Neural cell (in vitro differentiated cells): ENCODE measurements around the gene RCAN1.

Experiments
- EP300 ChIP-seq: fragments of 450-650 bp; conservative IDR thresholded peaks from 2 replicates; pipeline ENCODE4 v1.6.1; 2014; ENCODE audit warnings: antibody characterized with exemption, mild to moderate bottlenecking, moderate library complexity; ENCODE audit not compliant: poor library complexity, severe bottlenecking
- EZH2 ChIP-seq: fragments of 200-600, 300-800 bp; shearing (Covaris generic), sonication (generic); IDR thresholded peaks from 2 replicates; pipeline ENCODE4 v1.6.1; 2014; ENCODE audit warnings: antibody characterized with exemption, low read length, borderline replicate concordance, mild to moderate bottlenecking; ENCODE audit not compliant: insufficient read depth, poor library complexity, severe bottlenecking
- MXI1 ChIP-seq: fragments of 450-650 bp; conservative IDR thresholded peaks from 2 replicates; pipeline ENCODE4 v1.6.1; 2014; ENCODE audit warnings: antibody characterized with exemption, mild to moderate bottlenecking; ENCODE audit not compliant: poor library complexity, severe bottlenecking
- POLR2AphosphoS5 ChIP-seq: IDR thresholded peaks from 2 replicates; pipeline ENCODE4 v1.6.1; 2012
- RAD21 ChIP-seq: fragments of 450-650 bp; conservative IDR thresholded peaks from 2 replicates; pipeline ENCODE4 v1.6.1; 2014; ENCODE audit warnings: antibody characterized with exemption, mild to moderate bottlenecking, moderate library complexity
- TF ChIP-seq, protein P1 (sequence below): fragments of 450-650 bp; IDR thresholded peaks from 2 replicates; pipeline ENCODE4 v1.5.1; 2014; ENCODE audit warnings: antibody characterized with exemption, mild to moderate bottlenecking, moderate library complexity; ENCODE audit not compliant: poor library complexity, severe bottlenecking
- TF ChIP-seq, protein P2 (sequence below): IDR thresholded peaks from 2 replicates; pipeline ENCODE4 v1.6.1; 2012; ENCODE audit warnings: borderline replicate concordance

DNA sequence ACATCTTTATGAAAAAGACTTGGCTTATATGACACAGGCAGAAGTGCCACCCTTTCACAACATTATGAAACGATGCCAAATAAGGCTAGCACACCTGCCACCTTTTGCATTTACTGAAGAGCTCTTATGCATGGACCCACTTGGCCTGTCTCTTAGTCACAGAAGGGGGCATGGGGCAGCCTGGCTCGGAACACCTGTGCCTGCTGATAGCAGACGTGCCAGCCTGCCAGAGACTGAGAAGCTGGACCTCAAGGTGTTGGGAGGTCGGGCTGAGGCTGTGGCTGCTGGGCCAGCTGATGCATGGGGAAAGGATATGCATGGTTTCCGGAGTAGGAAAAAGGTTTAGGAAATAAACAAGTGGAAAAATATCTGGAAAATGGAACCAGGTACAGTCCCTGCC, 21.5 kb downstream of the RCAN1 start:
- TF ChIP-seq EZH2 = no peak
- no peak for TF ChIP-seq POLR2AphosphoS5
- TF ChIP-seq, protein P1, sequence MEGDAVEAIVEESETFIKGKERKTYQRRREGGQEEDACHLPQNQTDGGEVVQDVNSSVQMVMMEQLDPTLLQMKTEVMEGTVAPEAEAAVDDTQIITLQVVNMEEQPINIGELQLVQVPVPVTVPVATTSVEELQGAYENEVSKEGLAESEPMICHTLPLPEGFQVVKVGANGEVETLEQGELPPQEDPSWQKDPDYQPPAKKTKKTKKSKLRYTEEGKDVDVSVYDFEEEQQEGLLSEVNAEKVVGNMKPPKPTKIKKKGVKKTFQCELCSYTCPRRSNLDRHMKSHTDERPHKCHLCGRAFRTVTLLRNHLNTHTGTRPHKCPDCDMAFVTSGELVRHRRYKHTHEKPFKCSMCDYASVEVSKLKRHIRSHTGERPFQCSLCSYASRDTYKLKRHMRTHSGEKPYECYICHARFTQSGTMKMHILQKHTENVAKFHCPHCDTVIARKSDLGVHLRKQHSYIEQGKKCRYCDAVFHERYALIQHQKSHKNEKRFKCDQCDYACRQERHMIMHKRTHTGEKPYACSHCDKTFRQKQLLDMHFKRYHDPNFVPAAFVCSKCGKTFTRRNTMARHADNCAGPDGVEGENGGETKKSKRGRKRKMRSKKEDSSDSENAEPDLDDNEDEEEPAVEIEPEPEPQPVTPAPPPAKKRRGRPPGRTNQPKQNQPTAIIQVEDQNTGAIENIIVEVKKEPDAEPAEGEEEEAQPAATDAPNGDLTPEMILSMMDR = no peak
- TF ChIP-seq EP300 = no peak
- TF ChIP-seq, protein P2, sequence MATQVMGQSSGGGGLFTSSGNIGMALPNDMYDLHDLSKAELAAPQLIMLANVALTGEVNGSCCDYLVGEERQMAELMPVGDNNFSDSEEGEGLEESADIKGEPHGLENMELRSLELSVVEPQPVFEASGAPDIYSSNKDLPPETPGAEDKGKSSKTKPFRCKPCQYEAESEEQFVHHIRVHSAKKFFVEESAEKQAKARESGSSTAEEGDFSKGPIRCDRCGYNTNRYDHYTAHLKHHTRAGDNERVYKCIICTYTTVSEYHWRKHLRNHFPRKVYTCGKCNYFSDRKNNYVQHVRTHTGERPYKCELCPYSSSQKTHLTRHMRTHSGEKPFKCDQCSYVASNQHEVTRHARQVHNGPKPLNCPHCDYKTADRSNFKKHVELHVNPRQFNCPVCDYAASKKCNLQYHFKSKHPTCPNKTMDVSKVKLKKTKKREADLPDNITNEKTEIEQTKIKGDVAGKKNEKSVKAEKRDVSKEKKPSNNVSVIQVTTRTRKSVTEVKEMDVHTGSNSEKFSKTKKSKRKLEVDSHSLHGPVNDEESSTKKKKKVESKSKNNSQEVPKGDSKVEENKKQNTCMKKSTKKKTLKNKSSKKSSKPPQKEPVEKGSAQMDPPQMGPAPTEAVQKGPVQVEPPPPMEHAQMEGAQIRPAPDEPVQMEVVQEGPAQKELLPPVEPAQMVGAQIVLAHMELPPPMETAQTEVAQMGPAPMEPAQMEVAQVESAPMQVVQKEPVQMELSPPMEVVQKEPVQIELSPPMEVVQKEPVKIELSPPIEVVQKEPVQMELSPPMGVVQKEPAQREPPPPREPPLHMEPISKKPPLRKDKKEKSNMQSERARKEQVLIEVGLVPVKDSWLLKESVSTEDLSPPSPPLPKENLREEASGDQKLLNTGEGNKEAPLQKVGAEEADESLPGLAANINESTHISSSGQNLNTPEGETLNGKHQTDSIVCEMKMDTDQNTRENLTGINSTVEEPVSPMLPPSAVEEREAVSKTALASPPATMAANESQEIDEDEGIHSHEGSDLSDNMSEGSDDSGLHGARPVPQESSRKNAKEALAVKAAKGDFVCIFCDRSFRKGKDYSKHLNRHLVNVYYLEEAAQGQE = no peak
- TF ChIP-seq MXI1 = no peak
- TF ChIP-seq RAD21 = no peak
